Adrenal gland (tissue), 5 donors: ENCODE data around the gene PBX1.

Source experiments
- CTCF ChIP-seq, 6 experiments: fragments of 450-650 bp in 4 of 6; fragments of 200-600 bp in 2 of 6; sonication (generic) in 1 of 6; IDR thresholded peaks; 1 replicate in 5 of 6; 2 replicates in 1 of 6; pipeline versions ENCODE4 v1.5.1 to v1.8.0; 2016 to 2021; ENCODE audit warnings: antibody characterized with exemption in 6 of 6, mild to moderate bottlenecking in 2 of 6, moderate library complexity in 1 of 6
- POLR2A ChIP-seq, 2 donors: fragments of 450-650 bp; IDR thresholded peaks; one replicate each; pipeline ENCODE4 v1.6.1; 2017; ENCODE audit warnings: antibody characterized with exemption in 2 of 2, mild to moderate bottlenecking in 2 of 2, moderate library complexity in 1 of 2
- donor health status: DM: no; HTN: no; CAD: no.

GRCh38 chr1:164754088-164754600 lies 195.2 kb downstream of the PBX1 start:
- no peak for TF ChIP-seq CTCF (IDR thresholded peaks at IDR 0.05)
- peak in 1 of 2 donors; percentile 27 for TF ChIP-seq POLR2A (IDR thresholded peaks at IDR 0.05)
